Activated T-helper 1 cell treated with anti-CD3 and anti-CD28 coated beads, Interleukin-12 subunit alpha, Interleukin-12 subunit beta, Interleukin-2, Interleukin-4 antibody, amounts not matched to agents 30 ng/mL and 10 ng/mL and 1 ng/mL, durations not matched to agents 14 hours and 24 hours and 36 hours (primary cell): ENCODE results near the gene PACSIN2. TPM values are rescaled to one million over a fixed set of nuclear protein-coding genes. Genes with fewer than 3 reads are reported as not detected.
A peak's percentile ranks its signal among the peaks of the same experiment; 100 is the strongest.
"Not testable (repeated sequence)": the region's sequence is repeated elsewhere in the genome, so short reads cannot be mapped to it uniquely, and the experiment has no call there.

Source experiments
- DNase-seq: peaks from one replicate; pipeline ENCODE4 v3.0.0; 2021; ENCODE audit warnings: low spot score
- H3K27ac Mint-ChIP-seq: one replicate; pipeline ENCODE4 v1.8.0; 2021; ENCODE audit warnings: mild to moderate bottlenecking, mixed read lengths
- H3K27me3 Mint-ChIP-seq: one replicate; pipeline ENCODE4 v1.8.0; 2022; ENCODE audit warnings: mild to moderate bottlenecking, moderate library complexity, mixed read lengths; ENCODE audit not compliant: insufficient read depth
- H3K36me3 Mint-ChIP-seq: one replicate; pipeline ENCODE4 v1.8.0; 2021; ENCODE audit warnings: low read depth, mixed read lengths
- H3K4me1 Mint-ChIP-seq: one replicate; pipeline ENCODE4 v1.8.0; 2021; ENCODE audit warnings: low read depth, mixed read lengths
- H3K4me3 Mint-ChIP-seq: one replicate; pipeline ENCODE4 v1.8.0; 2021; ENCODE audit warnings: mild to moderate bottlenecking, moderate library complexity, mixed read lengths
- H3K9me3 Mint-ChIP-seq: one replicate; pipeline ENCODE4 v1.8.0; 2021; ENCODE audit warnings: mixed read lengths
- intact Hi-C: fragments of 100-400 bp; cut with micrococcal nuclease; formaldehyde crosslinking; loops from one replicate; pipeline ENCODE4 v1.15.1; 2024
- total RNA-seq: library from RNA; stranded (reverse); gene quantifications from 2 replicates; pipeline ENCODE4 v1.2.3, GENCODE V29; 2022

Gene PACSIN2
- total RNA-seq, 1 donor from 2014 or later: 30.5 TPM

DNA sequence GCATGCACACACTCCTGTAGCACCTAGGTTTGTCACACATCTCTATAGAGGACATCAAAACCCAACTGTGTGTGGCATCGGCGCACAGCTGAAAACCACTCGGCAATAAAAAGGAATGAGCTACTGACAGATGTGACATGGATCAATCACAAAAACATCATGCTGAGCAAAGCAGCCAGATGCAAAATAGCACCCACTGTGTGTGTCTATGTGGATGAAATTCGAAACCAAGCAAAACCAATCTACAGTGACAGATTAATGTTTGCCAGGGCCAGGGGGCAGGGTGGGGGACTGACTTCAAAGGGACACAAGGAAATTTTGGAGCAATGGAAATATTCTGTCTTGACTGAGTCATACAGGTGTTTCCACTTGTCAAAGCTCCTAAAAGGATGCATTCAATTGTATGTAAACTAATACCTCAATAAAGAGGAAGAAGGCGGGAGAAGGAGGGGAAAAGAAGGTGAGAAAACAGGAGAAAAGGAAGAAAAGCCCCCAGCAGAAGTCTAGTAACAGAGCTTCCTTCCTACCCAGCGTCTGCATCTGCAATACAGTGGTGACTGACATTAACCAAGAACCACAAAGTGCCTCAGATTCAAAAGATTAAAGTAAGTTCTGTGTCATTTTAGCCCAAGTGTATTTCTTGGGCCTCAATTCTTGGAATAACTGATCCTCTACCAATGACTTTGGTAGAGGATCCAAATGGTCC, 49.8 kb downstream of the PACSIN2 start:
- intact Hi-C loops: loop anchor here (1.0 to 2.0 kb wide), 4 partner anchors 32 to 102 kb away; no protein-coding TSS in a partner anchor
- Mint-ChIP-seq H3K9me3 (no peaks in the 10 kb centered on the region), H3K4me1 (peaks cover 44% of the 10 kb centered on the region), H3K27me3 (no peaks in the 10 kb centered on the region), H3K27ac (peak overlapping the region; percentile 78), H3K36me3 (peaks cover 9% of the 10 kb centered on the region), H3K4me3 (no peak overlapping the region)
- DNase-seq: no peak

DNA sequence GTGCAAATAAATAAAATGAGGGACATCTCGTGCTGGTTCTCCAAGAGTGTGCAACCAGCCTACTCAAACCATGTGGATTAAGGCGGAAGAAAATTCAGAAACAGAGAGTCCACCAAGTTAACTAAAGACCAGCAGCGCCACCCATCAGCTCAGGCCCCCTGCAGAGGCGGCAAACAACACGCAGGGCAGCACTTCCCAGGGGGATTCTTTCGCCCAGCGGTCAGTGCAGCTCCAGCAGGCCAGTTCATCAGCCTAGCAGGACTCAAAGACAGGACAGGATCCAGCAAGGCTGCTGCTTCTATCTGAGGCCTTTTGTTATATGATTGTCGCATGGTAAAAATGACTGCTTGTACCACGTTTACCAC, 51.7 kb downstream of the PACSIN2 start:
- H3K4me1 Mint-ChIP-seq: peaks cover 49% of the 10 kb centered on the region
- H3K27ac Mint-ChIP-seq: no peak overlapping the region
- no peaks in the 10 kb centered on the region for H3K9me3 Mint-ChIP-seq
- H3K4me3 Mint-ChIP-seq: no peak overlapping the region
- DNase-seq: no peak
- peaks cover 8% of the 10 kb centered on the region for H3K36me3 Mint-ChIP-seq
- intact Hi-C loops: no loop called here
- H3K27me3 Mint-ChIP-seq: no peaks in the 10 kb centered on the region

GRCh38 chr22:42962295-42963230, 52.4 kb downstream of the PACSIN2 start:
- H3K4me3 Mint-ChIP-seq: no peak overlapping the region
- intact Hi-C loops: no loop called here
- H3K4me1 Mint-ChIP-seq: peaks cover 50% of the 10 kb centered on the region
- no peak overlapping the region for H3K27ac Mint-ChIP-seq
- no peaks in the 10 kb centered on the region for H3K27me3 Mint-ChIP-seq
- no peaks in the 10 kb centered on the region for H3K9me3 Mint-ChIP-seq
- H3K36me3 Mint-ChIP-seq: peaks cover 5% of the 10 kb centered on the region
- no peak for DNase-seq

DNA sequence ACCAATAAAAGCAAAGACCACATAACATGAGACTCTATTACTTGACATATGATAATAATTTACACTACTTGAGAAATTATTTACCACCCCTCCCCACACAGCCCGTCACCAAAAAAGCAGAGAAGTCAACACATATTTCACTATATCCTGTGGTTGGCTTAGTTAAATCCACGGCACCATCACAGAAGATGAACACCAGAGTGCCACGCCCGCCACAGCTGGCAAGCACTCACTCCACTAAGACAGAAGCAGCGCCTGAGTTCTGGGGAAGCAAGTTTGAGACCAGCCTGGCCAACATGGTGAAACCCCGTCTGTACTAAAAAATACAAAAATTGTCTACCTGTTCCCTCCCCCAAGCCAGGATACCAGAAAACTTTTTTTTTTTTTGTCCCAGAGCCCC, 53.1 kb downstream of the PACSIN2 start:
- H3K27me3 Mint-ChIP-seq: no peaks in the 10 kb centered on the region
- H3K36me3 Mint-ChIP-seq: peaks cover 5% of the 10 kb centered on the region
- peak overlapping the region; percentile 10 for H3K27ac Mint-ChIP-seq
- H3K4me3 Mint-ChIP-seq: no peak overlapping the region
- intact Hi-C loops: no loop called here
- peaks cover 50% of the 10 kb centered on the region for H3K4me1 Mint-ChIP-seq
- no peaks in the 10 kb centered on the region for H3K9me3 Mint-ChIP-seq
- DNase-seq: no peak

- H3K36me3 Mint-ChIP-seq, H3K27ac Mint-ChIP-seq, intact Hi-C loops, H3K4me3 Mint-ChIP-seq, H3K9me3 Mint-ChIP-seq, DNase-seq, H3K27me3 Mint-ChIP-seq: not testable (repeated sequence)
- H3K4me1 Mint-ChIP-seq: peaks cover 50% of the 10 kb centered on the region
Measured at GRCh38 chr22:42961400-42961690, 53.6 kb downstream of the PACSIN2 start.

DNA sequence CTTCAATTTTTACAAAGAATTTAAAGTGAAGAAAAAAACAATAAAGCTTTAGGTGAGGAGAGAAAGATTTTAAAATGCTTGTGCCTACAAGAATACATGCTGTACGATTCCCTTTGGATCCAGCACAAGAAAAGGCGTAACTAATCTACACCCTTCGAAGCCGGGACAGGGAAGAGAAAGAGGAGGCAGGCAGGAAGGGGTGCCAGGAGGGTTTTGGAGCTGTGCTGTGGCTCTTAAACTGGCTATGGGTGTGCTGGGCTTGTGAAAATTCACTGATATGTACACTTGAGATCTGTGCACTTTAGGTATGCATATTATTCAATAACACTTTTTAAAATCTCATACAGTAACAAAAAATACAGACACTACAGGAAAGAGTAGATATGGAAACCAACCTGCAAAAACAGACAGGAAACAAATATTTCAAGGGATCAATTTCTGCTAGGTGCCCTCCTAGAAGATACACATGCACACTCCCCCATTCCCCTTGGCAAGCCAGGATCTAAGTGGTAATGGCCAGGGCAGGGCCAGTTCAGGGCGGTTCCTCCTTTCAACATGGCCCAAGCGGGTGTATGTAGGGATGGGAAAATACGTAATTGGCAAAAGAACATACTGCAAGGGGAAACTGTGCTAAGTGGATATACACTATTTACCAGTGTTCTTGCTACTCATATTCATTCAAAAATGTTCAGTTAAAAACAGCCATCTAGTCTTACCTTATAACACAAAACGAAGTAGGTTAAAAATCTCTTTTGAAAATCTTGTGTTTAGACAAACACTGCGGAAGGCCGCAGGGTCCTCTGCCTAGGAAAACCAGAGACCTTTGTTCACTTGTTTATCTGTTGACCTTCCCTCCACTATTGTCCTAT, 54.2 kb downstream of the PACSIN2 start:
- H3K4me1 Mint-ChIP-seq: peaks cover 50% of the 10 kb centered on the region
- intact Hi-C loops: no loop called here
- DNase-seq: no peak
- H3K9me3 Mint-ChIP-seq: no peaks in the 10 kb centered on the region
- no peak overlapping the region for H3K4me3 Mint-ChIP-seq
- no peak overlapping the region for H3K27ac Mint-ChIP-seq
- peaks cover 9% of the 10 kb centered on the region for H3K36me3 Mint-ChIP-seq
- H3K27me3 Mint-ChIP-seq: no peaks in the 10 kb centered on the region

DNA sequence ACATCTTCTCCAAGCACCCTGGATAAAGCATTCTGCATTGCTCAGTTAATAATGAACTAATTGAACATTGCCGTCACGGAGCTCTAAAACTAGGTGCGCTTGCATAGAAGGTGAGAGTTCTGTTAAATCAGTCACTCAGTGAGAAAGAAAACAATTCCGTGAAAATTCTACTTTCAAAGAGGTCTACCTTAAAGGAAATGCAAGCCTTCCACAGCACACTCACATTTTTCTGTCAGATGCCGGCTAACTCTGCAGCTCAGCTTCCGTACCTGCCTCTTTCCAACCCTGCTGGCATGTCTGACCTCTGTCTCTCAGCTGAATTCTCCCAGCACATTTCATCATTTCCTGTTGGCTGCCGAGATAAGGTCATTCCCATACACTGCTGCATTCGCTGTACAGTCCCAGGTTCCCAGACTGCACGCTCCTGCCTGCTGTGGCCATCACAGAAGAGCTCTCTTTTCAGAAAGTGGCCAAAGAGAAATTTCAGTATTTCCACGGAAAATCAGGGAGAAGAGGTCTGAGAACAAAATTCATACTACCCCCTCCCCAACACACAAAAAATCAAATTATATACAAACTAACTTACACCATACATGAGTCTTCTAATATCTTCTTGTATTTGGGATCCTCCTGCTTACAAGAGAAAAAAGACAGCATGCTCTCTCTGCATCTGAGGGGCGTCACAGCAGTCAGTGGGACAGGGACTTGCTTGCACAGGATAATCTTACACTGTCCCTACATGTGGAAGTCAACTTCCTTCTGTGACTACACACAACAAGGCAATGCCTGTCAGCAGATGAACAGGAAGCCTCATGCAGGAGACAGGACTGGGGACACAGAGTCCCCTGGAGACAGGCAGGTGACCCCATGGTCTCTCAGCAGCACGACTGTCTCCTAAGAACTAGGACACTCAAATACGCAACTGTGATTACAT, 55.1 kb downstream of the PACSIN2 start:
- H3K27ac Mint-ChIP-seq: peak overlapping the region; percentile 37
- H3K36me3 Mint-ChIP-seq: peaks cover 11% of the 10 kb centered on the region
- H3K4me3 Mint-ChIP-seq: peak overlapping the region; percentile 43
- peaks cover 43% of the 10 kb centered on the region for H3K4me1 Mint-ChIP-seq
- intact Hi-C loops: no loop called here
- H3K9me3 Mint-ChIP-seq: no peaks in the 10 kb centered on the region
- DNase-seq: no peak
- no peaks in the 10 kb centered on the region for H3K27me3 Mint-ChIP-seq

DNA sequence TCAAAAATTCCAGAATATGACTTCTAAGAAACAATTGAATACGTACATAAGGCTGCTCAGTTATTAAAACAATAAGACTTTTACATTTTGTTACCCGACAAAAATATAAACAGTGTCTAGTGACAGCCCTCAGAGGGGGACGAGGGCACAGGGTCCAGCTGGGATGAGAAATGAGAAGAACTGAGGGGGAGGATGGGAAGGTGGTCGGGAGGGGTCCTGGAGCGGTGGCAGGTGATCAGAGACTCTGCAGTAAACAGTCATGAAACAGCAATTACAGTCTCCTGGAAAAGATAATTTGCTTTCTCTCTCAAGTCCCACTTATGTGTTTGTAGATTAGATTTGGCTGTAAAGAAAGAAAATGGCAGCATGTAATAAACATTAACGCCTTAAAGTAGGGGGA, 56.0 kb downstream of the PACSIN2 start:
- peaks cover 38% of the 10 kb centered on the region for H3K4me1 Mint-ChIP-seq
- H3K9me3 Mint-ChIP-seq: no peaks in the 10 kb centered on the region
- H3K36me3 Mint-ChIP-seq: peaks cover 11% of the 10 kb centered on the region
- no peaks in the 10 kb centered on the region for H3K27me3 Mint-ChIP-seq
- no peak for DNase-seq
- H3K27ac Mint-ChIP-seq: no peak overlapping the region
- H3K4me3 Mint-ChIP-seq: no peak overlapping the region
- intact Hi-C loops: no loop called here

DNA sequence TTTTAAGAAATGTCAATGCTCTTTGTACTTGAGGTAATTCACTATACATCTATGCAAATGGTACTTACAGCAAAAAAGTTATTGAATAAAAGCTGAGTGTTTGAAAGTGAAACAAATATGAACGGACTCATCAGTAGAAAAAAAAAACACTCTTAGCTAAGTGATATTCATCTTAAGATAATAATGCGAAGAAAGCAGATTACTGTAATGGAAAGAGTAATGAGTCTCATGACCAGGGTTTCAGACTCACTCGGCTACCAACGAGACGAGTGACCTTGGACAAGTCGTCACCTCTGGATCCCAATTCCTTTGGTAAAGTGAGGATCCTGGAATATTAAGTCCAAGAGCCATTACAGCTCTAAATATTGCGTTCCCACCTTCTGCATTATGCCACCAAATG, 57.0 kb downstream of the PACSIN2 start:
- intact Hi-C loops: no loop called here
- Mint-ChIP-seq H3K36me3 (peaks cover 8% of the 10 kb centered on the region), H3K27ac (no peak overlapping the region), H3K9me3 (no peaks in the 10 kb centered on the region), H3K4me3 (no peak overlapping the region), H3K4me1 (peaks cover 38% of the 10 kb centered on the region), H3K27me3 (no peaks in the 10 kb centered on the region)
- DNase-seq: no peak

GRCh38 chr22:42957544-42957943, 57.4 kb downstream of the PACSIN2 start:
- Mint-ChIP-seq H3K27me3 (no peaks in the 10 kb centered on the region), H3K4me3 (no peak overlapping the region), H3K4me1 (peaks cover 38% of the 10 kb centered on the region), H3K9me3 (no peaks in the 10 kb centered on the region), H3K36me3 (peaks cover 8% of the 10 kb centered on the region), H3K27ac (no peak overlapping the region)
- DNase-seq: no peak
- intact Hi-C loops: no loop called here

GRCh38 chr22:42955848-42956247, 59.1 kb downstream of the PACSIN2 start:
- no peak overlapping the region for H3K27ac Mint-ChIP-seq
- H3K4me1 Mint-ChIP-seq: peaks cover 28% of the 10 kb centered on the region
- no peak overlapping the region for H3K4me3 Mint-ChIP-seq
- H3K9me3 Mint-ChIP-seq: no peaks in the 10 kb centered on the region
- intact Hi-C loops: no loop called here
- no peaks in the 10 kb centered on the region for H3K27me3 Mint-ChIP-seq
- peaks cover 8% of the 10 kb centered on the region for H3K36me3 Mint-ChIP-seq
- DNase-seq: no peak

GRCh38 chr22:42955087-42955635, 59.8 kb downstream of the PACSIN2 start:
- intact Hi-C loops: no loop called here
- no peak for DNase-seq
- H3K27me3 Mint-ChIP-seq: no peaks in the 10 kb centered on the region
- peaks cover 8% of the 10 kb centered on the region for H3K36me3 Mint-ChIP-seq
- no peak overlapping the region for H3K4me3 Mint-ChIP-seq
- peaks cover 25% of the 10 kb centered on the region for H3K4me1 Mint-ChIP-seq
- no peak overlapping the region for H3K27ac Mint-ChIP-seq
- no peaks in the 10 kb centered on the region for H3K9me3 Mint-ChIP-seq
